HEK293 (cell line): ENCODE measurements around the gene AP1S2.

Source experiments
- CTCF ChIA-PET: fragments of 350-600 bp; formaldehyde crosslinking; extraction: SDS; loops from one replicate; lab custom pipeline; 2021; ENCODE audit warnings: antibody characterized with exemption; lab: Yijun Ruan, JAX
- POLR2A ChIA-PET: fragments of 300-600 bp; formaldehyde crosslinking; extraction: SDS; loops from one replicate; lab custom pipeline; 2020; ENCODE audit warnings: antibody characterized with exemption, inconsistent platforms; lab: Yijun Ruan, JAX
- H3K27ac ChIP-seq: fragments of 200-500 bp; sonication (Bioruptor generic); 2 replicates; pipeline ENCODE4 v1.5.1; 2014; ENCODE audit warnings: low read depth, low read length, control low read depth, inconsistent platforms; ENCODE audit errors: extremely low read depth
- H3K36me3 ChIP-seq, 2 experiments: fragments of 200-500 bp in 1 of 2; sonication (Bioruptor generic) in 1 of 2; 1 replicate in 1 of 2; 2 replicates in 1 of 2; pipeline ENCODE4 v1.5.1; 2014 to 2017; ENCODE audit warnings: inconsistent platforms in 2 of 2, low read length in 2 of 2; ENCODE audit not compliant: control insufficient read depth in 2 of 2, insufficient read depth in 1 of 2
- H3K4me1 ChIP-seq: fragments of 200-500 bp; sonication (Bioruptor generic); 2 replicates; pipeline ENCODE4 v1.5.1; 2014; ENCODE audit warnings: mild to moderate bottlenecking, low read length, inconsistent platforms; ENCODE audit not compliant: control insufficient read depth, insufficient read depth
- H3K4me3 ChIP-seq: 2 replicates; pipeline ENCODE4 v1.5.1; 2011; ENCODE audit warnings: low read depth, mild to moderate bottlenecking, control low read depth, low read length, moderate library complexity
- H3K9me3 ChIP-seq: fragments of 200-500 bp; sonication (Bioruptor generic); 2 replicates; pipeline ENCODE4 v1.5.1; 2014; ENCODE audit warnings: low read depth, low read length, inconsistent platforms; ENCODE audit not compliant: control insufficient read depth, insufficient read depth
- ELK4 ChIP-seq: IDR thresholded peaks from 2 replicates; pipeline ENCODE4 v1.6.1; 2011; ENCODE audit warnings: mild to moderate bottlenecking, low read depth, low read length, borderline replicate concordance
- KLF8 ChIP-seq: fragments of 450-650 bp; formaldehyde crosslinking; IDR thresholded peaks from 2 replicates; pipeline ENCODE4 v1.5.1; 2016; ENCODE audit warnings: missing biosample characterization, missing genetic modification characterization
- PRDM6 ChIP-seq: fragments of 450-650 bp; formaldehyde crosslinking; IDR thresholded peaks from 2 replicates; pipeline ENCODE4 v1.5.1; 2017; ENCODE audit warnings: missing biosample characterization, missing genetic modification characterization
- ZNF184 ChIP-seq: fragments of 450-650 bp; IDR thresholded peaks from 2 replicates; pipeline ENCODE4 v1.5.1; 2018; ENCODE audit warnings: missing biosample characterization, mild to moderate bottlenecking, missing genetic modification characterization
- ZNF292 ChIP-seq: fragments of 450-650 bp; formaldehyde crosslinking; IDR thresholded peaks from 2 replicates; pipeline ENCODE4 v1.5.1; 2016; ENCODE audit warnings: low read depth, missing biosample characterization, missing genetic modification characterization, borderline replicate concordance
- ZNF433 ChIP-seq: fragments of 450-650 bp; formaldehyde crosslinking; IDR thresholded peaks from 2 replicates; pipeline ENCODE4 v1.5.1; 2016; ENCODE audit warnings: missing biosample characterization, missing genetic modification characterization, low read depth
- ZNF530 ChIP-seq: fragments of 450-650 bp; formaldehyde crosslinking; IDR thresholded peaks from 2 replicates; pipeline ENCODE4 v1.5.1; 2016; ENCODE audit warnings: low read depth, missing biosample characterization, missing genetic modification characterization
- ZNF549 ChIP-seq: fragments of 450-650 bp; IDR thresholded peaks from 2 replicates; pipeline ENCODE4 v1.5.1; 2018; ENCODE audit warnings: missing biosample characterization, missing genetic modification characterization, mild to moderate bottlenecking, inconsistent platforms, moderate library complexity
- ZNF623 ChIP-seq: fragments of 450-650 bp; formaldehyde crosslinking; IDR thresholded peaks from 2 replicates; pipeline ENCODE4 v1.5.1; 2016; ENCODE audit warnings: missing biosample characterization, missing genetic modification characterization
- ZNF624 ChIP-seq: fragments of 450-650 bp; formaldehyde crosslinking; IDR thresholded peaks from 2 replicates; pipeline ENCODE4 v1.5.1; 2017; ENCODE audit warnings: missing biosample characterization, missing genetic modification characterization
- ZNF837 ChIP-seq: fragments of 450-650 bp; formaldehyde crosslinking; IDR thresholded peaks from 2 replicates; pipeline ENCODE4 v1.5.1; 2016; ENCODE audit warnings: missing biosample characterization, missing genetic modification characterization
- ZSCAN5A ChIP-seq: fragments of 450-650 bp; formaldehyde crosslinking; IDR thresholded peaks from 2 replicates; pipeline ENCODE4 v1.5.1; 2016; ENCODE audit warnings: missing biosample characterization, missing genetic modification characterization
- TF ChIP-seq, protein P1 (sequence below): fragments of 450-650 bp; formaldehyde crosslinking; IDR thresholded peaks from 2 replicates; pipeline ENCODE4 v1.5.1; 2017; ENCODE audit warnings: missing biosample characterization, missing genetic modification characterization
- TF ChIP-seq, protein P2 (sequence below): fragments of 450-650 bp; formaldehyde crosslinking; IDR thresholded peaks from 2 replicates; pipeline ENCODE4 v1.5.1; 2016; ENCODE audit warnings: missing biosample characterization, missing genetic modification characterization
- TF ChIP-seq, protein P3 (sequence below): fragments of 450-650 bp; formaldehyde crosslinking; IDR thresholded peaks from 2 replicates; pipeline ENCODE4 v1.5.1; 2016; ENCODE audit warnings: missing biosample characterization, missing genetic modification characterization, borderline replicate concordance

AP1S2 gene

GRCh38 chrX:15858051-15858450 is 3.4 kb upstream of the AP1S2 start:
- CTCF ChIA-PET: interaction anchor here (1.1 kb wide), 1 partner anchor 21 kb away, joined by 3 read pairs; no protein-coding TSS in a partner anchor
- H3K9me3 ChIP-seq: no peaks in the 10 kb centered on the region
- no peak overlapping the region for H3K4me3 ChIP-seq
- H3K4me1 ChIP-seq: peaks cover 7% of the 10 kb centered on the region; the same call in 1 of the 2 replicates
- H3K36me3 ChIP-seq: no peaks in the 10 kb centered on the region
- H3K27ac ChIP-seq: no peak overlapping the region
- POLR2A ChIA-PET: no interaction called here
- no peak for TF ChIP-seq KLF8
- no peak for TF ChIP-seq ZSCAN5A (tag by site-specific recombination)
- no peak for TF ChIP-seq PRDM6 (tag by site-specific recombination)
- no peak for TF ChIP-seq ZNF292
- TF ChIP-seq ZNF624: no peak
- no peak for TF ChIP-seq ZNF549
- TF ChIP-seq ZNF530 (tag by site-specific recombination): no peak
- TF ChIP-seq ZNF837 (tag by site-specific recombination): no peak
- TF ChIP-seq ZNF623 (tag by site-specific recombination): no peak
- TF ChIP-seq ELK4: no peak

DNA sequence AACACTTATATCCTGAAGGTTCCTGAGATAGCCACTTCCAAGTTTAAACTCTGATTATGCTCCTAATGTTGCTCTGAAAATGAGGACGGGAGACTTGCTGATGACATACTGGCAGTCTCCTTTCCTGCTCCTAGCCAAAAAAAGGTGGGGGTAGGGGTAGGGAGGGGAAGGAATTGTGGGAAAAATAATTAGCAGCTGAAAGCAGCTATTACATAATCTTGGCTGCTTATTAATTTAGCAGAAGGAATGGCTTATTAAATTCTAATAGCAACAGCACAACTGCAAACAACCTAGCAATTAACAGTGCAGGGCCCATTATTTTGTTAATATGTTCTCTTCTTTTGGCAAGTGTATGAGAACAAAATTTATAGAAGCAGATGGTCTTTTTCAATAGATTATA is 2.0 kb upstream of the AP1S2 start:
- CTCF ChIA-PET: interaction anchor here (1.2 kb wide), 1 partner anchor 9 kb away, joined by 3 read pairs; no protein-coding TSS in a partner anchor
- POLR2A ChIA-PET: no interaction called here
- Histone ChIP-seq H3K4me3 (no peak overlapping the region), H3K27ac (no peak overlapping the region), H3K36me3 (peaks cover 0 to 5% of the 10 kb centered on the region in 2 experiments; a peak in 1 of 3 replicates), H3K9me3 (no peaks in the 10 kb centered on the region)
- TF ChIP-seq, protein P1, sequence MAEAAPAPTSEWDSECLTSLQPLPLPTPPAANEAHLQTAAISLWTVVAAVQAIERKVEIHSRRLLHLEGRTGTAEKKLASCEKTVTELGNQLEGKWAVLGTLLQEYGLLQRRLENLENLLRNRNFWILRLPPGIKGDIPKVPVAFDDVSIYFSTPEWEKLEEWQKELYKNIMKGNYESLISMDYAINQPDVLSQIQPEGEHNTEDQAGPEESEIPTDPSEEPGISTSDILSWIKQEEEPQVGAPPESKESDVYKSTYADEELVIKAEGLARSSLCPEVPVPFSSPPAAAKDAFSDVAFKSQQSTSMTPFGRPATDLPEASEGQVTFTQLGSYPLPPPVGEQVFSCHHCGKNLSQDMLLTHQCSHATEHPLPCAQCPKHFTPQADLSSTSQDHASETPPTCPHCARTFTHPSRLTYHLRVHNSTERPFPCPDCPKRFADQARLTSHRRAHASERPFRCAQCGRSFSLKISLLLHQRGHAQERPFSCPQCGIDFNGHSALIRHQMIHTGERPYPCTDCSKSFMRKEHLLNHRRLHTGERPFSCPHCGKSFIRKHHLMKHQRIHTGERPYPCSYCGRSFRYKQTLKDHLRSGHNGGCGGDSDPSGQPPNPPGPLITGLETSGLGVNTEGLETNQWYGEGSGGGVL (tag by site-specific recombination): peak; percentile 70; the same call in 1 of the 2 replicates
- no peak for TF ChIP-seq ELK4
- TF ChIP-seq, all 188 proteins: peak for 1
- H3K4me1 ChIP-seq: peaks cover 7% of the 10 kb centered on the region; the same call in 1 of the 2 replicates

GRCh38 chrX:15856222-15856587 is 1.6 kb upstream of the AP1S2 start:
- no peaks in the 10 kb centered on the region for H3K9me3 ChIP-seq
- CTCF ChIA-PET: interaction anchor here (1.1 to 1.2 kb wide), 2 partner anchors 9 to 119 kb away, joined by 3 read pairs; partner anchors contain the start of gene CA5B
- peaks cover 7% of the 10 kb centered on the region; the same call in 1 of the 2 replicates for H3K4me1 ChIP-seq
- H3K36me3 ChIP-seq: peaks cover 0 to 9% of the 10 kb centered on the region in 2 experiments; a peak in 1 of 3 replicates
- H3K4me3 ChIP-seq: no peak overlapping the region
- no peak overlapping the region for H3K27ac ChIP-seq
- POLR2A ChIA-PET: interaction anchor here (2.0 kb wide), 1 partner anchor 66 kb away, joined by 15 read pairs; the partner anchor contains the start of gene ZRSR2
- TF ChIP-seq ELK4: no peak
- TF ChIP-seq, protein P2, sequence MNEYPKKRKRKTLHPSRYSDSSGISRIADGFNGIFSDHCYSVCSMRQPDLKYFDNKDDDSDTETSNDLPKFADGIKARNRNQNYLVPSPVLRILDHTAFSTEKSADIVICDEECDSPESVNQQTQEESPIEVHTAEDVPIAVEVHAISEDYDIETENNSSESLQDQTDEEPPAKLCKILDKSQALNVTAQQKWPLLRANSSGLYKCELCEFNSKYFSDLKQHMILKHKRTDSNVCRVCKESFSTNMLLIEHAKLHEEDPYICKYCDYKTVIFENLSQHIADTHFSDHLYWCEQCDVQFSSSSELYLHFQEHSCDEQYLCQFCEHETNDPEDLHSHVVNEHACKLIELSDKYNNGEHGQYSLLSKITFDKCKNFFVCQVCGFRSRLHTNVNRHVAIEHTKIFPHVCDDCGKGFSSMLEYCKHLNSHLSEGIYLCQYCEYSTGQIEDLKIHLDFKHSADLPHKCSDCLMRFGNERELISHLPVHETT (tag by site-specific recombination): no peak
- TF ChIP-seq, protein P3, sequence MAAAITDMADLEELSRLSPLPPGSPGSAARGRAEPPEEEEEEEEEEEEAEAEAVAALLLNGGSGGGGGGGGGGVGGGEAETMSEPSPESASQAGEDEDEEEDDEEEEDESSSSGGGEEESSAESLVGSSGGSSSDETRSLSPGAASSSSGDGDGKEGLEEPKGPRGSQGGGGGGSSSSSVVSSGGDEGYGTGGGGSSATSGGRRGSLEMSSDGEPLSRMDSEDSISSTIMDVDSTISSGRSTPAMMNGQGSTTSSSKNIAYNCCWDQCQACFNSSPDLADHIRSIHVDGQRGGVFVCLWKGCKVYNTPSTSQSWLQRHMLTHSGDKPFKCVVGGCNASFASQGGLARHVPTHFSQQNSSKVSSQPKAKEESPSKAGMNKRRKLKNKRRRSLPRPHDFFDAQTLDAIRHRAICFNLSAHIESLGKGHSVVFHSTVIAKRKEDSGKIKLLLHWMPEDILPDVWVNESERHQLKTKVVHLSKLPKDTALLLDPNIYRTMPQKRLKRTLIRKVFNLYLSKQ: no peak
- TF ChIP-seq ZNF184 (tag by site-specific recombination): no peak
- no peak for TF ChIP-seq ZNF433 (tag by site-specific recombination)
